A549 (cell line): Measurements from ENCODE around the gene HESX1. TPM values are rescaled to one million over a fixed set of nuclear protein-coding genes. Genes with fewer than 3 reads are reported as not detected.

ENCODE experiments used
- ATAC-seq, 2 experiments: fragments of 200-7000 bp in 1 of 2; fragments of >200 bp in 1 of 2; cut with Nextera tagmentation in 1 of 2; cut with Tn5 transposase in 1 of 2; 3 replicates each; pipeline versions ENCODE4 v1.8.0 to v1.9.1; 2018 to 2020; ENCODE audit warnings: mild to moderate bottlenecking in 1 of 2, moderate library complexity in 1 of 2
- CTCF ChIA-PET: fragments of 300-600 bp; sonication (Branson Sonifier 250); formaldehyde crosslinking; extraction: SDS; loops from one replicate; lab custom pipeline; 2021; ENCODE audit warnings: antibody characterized with exemption, inconsistent platforms; lab: Yijun Ruan, JAX
- POLR2A ChIA-PET: fragments of 350-600 bp; formaldehyde crosslinking; extraction: SDS; loops from one replicate; lab custom pipeline; 2021; ENCODE audit warnings: antibody characterized with exemption, inconsistent platforms; lab: Yijun Ruan, JAX
- DNase-seq, 2 experiments: peaks; one replicate each; pipeline versions ENCODE4 v3.0.0 to v3.0.0-alpha.2; 2011 to 2016; ENCODE audit warnings: low read depth in 1 of 2, low spot score in 1 of 2
- FAIRE-seq: peaks from 2 replicates; lab custom pipeline; 2011; peaks lifted over from hg19 to GRCh38; lab: Jason Lieb, UNC
- H3K27ac ChIP-seq, 2 experiments: fragments of >200 bp; sonication (Bioruptor Twin); formaldehyde crosslinking; 3 replicates each; pipeline ENCODE4 v1.5.1; 2016 to 2017
- H3K4me1 ChIP-seq: fragments of >200 bp; sonication (Bioruptor Twin); formaldehyde crosslinking; 3 replicates; pipeline ENCODE4 v1.6.1; 2016
- H3K4me2 ChIP-seq: fragments of >200 bp; sonication (Bioruptor Twin); formaldehyde crosslinking; 3 replicates; pipeline ENCODE4 v1.6.1; 2016
- H3K4me3 ChIP-seq: fragments of >200 bp; sonication (Bioruptor Twin); formaldehyde crosslinking; 3 replicates; pipeline ENCODE4 v1.5.1; 2016
- H3K9me3 ChIP-seq: fragments of >200 bp; sonication (Bioruptor Twin); formaldehyde crosslinking; 3 replicates; pipeline ENCODE4 v1.6.1; 2016
- BHLHE40 ChIP-seq: IDR thresholded peaks from 2 replicates; pipeline ENCODE4 v1.6.1; 2012; ENCODE audit warnings: low read depth, low read length, inconsistent platforms
- CEBPB ChIP-seq, 2 experiments: fragments of >200 bp in 1 of 2; sonication (Bioruptor Twin) in 1 of 2; formaldehyde crosslinking in 1 of 2; IDR thresholded peaks; 2 replicates each; pipeline ENCODE4 v1.6.1; 2012 to 2016
- CHD4 ChIP-seq: fragments of 200-600 bp; sonication (generic); IDR thresholded peaks from 2 replicates; pipeline ENCODE4 v1.6.1; 2016; ENCODE audit warnings: antibody characterized with exemption, mild to moderate bottlenecking, borderline replicate concordance
- EHF ChIP-seq: fragments of 250-450 bp; sonication (Bioruptor Pico); IDR thresholded peaks from 2 replicates; pipeline ENCODE4 v1.5.0; 2020; ENCODE audit warnings: mild to moderate bottlenecking
- ESRRA ChIP-seq: fragments of 150-350 bp; IDR thresholded peaks from 2 replicates; pipeline ENCODE4 v1.6.1; 2014; ENCODE audit warnings: mild to moderate bottlenecking, low read length, borderline replicate concordance
- FOSL2 ChIP-seq, 2 experiments: fragments of 450-650 bp in 1 of 2; fragments of >200 bp in 1 of 2; sonication (Bioruptor Twin) in 1 of 2; formaldehyde crosslinking; IDR thresholded peaks; 2 replicates each; pipeline versions ENCODE4 v1.5.0 to v1.6.1; 2016 to 2020; ENCODE audit warnings: mild to moderate bottlenecking in 1 of 2, moderate library complexity in 1 of 2
- HES2 ChIP-seq: fragments of >200 bp; sonication (Bioruptor Twin); formaldehyde crosslinking; IDR thresholded peaks from 2 replicates; pipeline ENCODE4 v1.6.1; 2016
- HOXB13 ChIP-seq: fragments of 250-450 bp; sonication (Bioruptor Pico); IDR thresholded peaks from 2 replicates; pipeline ENCODE4 v1.5.0; 2020; ENCODE audit warnings: low read depth, mild to moderate bottlenecking, moderate library complexity
- HOXB5 ChIP-seq: fragments of 250-450 bp; sonication (Bioruptor Pico); IDR thresholded peaks from 2 replicates; pipeline ENCODE4 v1.5.0; 2020; ENCODE audit warnings: mild to moderate bottlenecking, moderate library complexity
- JUN ChIP-seq, 2 experiments: fragments of >200 bp; sonication (Bioruptor Twin); formaldehyde crosslinking; IDR thresholded peaks; 2 replicates in 1 of 2; 3 replicates in 1 of 2; pipeline ENCODE4 v1.6.1; 2016 to 2017
- KDM1A ChIP-seq: fragments of 200-600 bp; sonication (generic); IDR thresholded peaks from 2 replicates; pipeline ENCODE4 v1.6.1; 2016; ENCODE audit warnings: low read depth, mild to moderate bottlenecking
- MAX ChIP-seq: IDR thresholded peaks from 2 replicates; pipeline ENCODE4 v1.6.1; 2012
- NPAS2 ChIP-seq: fragments of 250-450 bp; sonication (Bioruptor Pico); IDR thresholded peaks from 2 replicates; pipeline ENCODE4 v1.8.0; 2022; ENCODE audit warnings: mild to moderate bottlenecking, moderate library complexity, borderline replicate concordance
- PHF8 ChIP-seq: fragments of 200-600 bp; sonication (generic); IDR thresholded peaks from 2 replicates; pipeline ENCODE4 v1.6.1; 2016; ENCODE audit warnings: low read depth, mild to moderate bottlenecking, antibody characterized with exemption, moderate library complexity, borderline replicate concordance
- POLR2AphosphoS2 ChIP-seq: conservative IDR thresholded peaks from 2 replicates; pipeline ENCODE4 v1.6.1; 2012; ENCODE audit warnings: low read length, improper control_type of control experiment, inconsistent platforms
- RARB ChIP-seq: fragments of 250-450 bp; sonication (Bioruptor Pico); IDR thresholded peaks from 2 replicates; pipeline ENCODE4 v1.8.0; 2021; ENCODE audit warnings: mild to moderate bottlenecking, moderate library complexity
- RCOR1 ChIP-seq: fragments of 150-350 bp; IDR thresholded peaks from 2 replicates; pipeline ENCODE4 v1.6.1; 2014; ENCODE audit warnings: antibody characterized with exemption, low read length, low read depth
- RNF2 ChIP-seq: fragments of 200-600 bp; sonication (generic); IDR thresholded peaks from 2 replicates; pipeline ENCODE4 v1.6.1; 2016; ENCODE audit warnings: low read depth, mild to moderate bottlenecking, antibody characterized with exemption, moderate library complexity, borderline replicate concordance
- ZC3H11A ChIP-seq: fragments of 450-650 bp; IDR thresholded peaks from 2 replicates; pipeline ENCODE4 v1.6.1; 2014; ENCODE audit warnings: antibody characterized with exemption, mild to moderate bottlenecking
- WGBS: methylation state at CpG from one replicate; pipeline ENCODE4 v1.1.6; 2017; ENCODE audit errors: missing lambda C conversion rate; 5-methylcytosine and 5-hydroxymethylcytosine counted together
- polyA plus RNA-seq, 4 experiments: library from polyadenylated mRNA; depleted of rRNA in 3 of 4; stranded (reverse); fragments of >200 nt; fragmentation: RNase III in 1 of 4; extraction: RNeasy Plus Mini Kit Qiagen cat#74134 plus additional on column Dnase treatment in 1 of 4; gene quantifications; 2 replicates in 3 of 4; 3 replicates in 1 of 4; pipeline ENCODE4 v1.2.3, GENCODE V29; 2011 to 2017
- TF ChIP-seq, protein P1 (sequence below): fragments of >200 bp; sonication (Bioruptor Twin); formaldehyde crosslinking; IDR thresholded peaks from 3 replicates; pipeline ENCODE4 v1.6.1; 2016
- TF ChIP-seq, protein P2 (sequence below): fragments of 450-650 bp; IDR thresholded peaks from 2 replicates; pipeline ENCODE4 v1.6.1; 2014; ENCODE audit warnings: antibody characterized with exemption

Gene HESX1
- polyA plus RNA-seq, 2 of the 4 experiments (the other 2 are of a cell fraction): 0.35 to 0.87 TPM

GRCh38 chr3:57230006-57230405 lies 30.2 kb upstream of the HESX1 start:
- ATAC-seq: no peak
- no peak overlapping the region; the same call in 2 of the 3 replicates for H3K4me2 ChIP-seq
- 84% methylated on average over 2 of the region's 2 CpGs for WGBS
- peaks cover 18% of the 10 kb centered on the region; the same call in 2 of the 3 replicates for H3K4me1 ChIP-seq
- POLR2A ChIA-PET: no interaction called here
- TF ChIP-seq, protein P1, sequence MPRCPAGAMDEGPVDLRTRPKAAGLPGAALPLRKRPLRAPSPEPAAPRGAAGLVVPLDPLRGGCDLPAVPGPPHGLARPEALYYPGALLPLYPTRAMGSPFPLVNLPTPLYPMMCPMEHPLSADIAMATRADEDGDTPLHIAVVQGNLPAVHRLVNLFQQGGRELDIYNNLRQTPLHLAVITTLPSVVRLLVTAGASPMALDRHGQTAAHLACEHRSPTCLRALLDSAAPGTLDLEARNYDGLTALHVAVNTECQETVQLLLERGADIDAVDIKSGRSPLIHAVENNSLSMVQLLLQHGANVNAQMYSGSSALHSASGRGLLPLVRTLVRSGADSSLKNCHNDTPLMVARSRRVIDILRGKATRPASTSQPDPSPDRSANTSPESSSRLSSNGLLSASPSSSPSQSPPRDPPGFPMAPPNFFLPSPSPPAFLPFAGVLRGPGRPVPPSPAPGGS: no peak
- TF ChIP-seq RNF2 (no peak), ZC3H11A (no peak), MAX (no peak), NPAS2 (CRISPR knock-in tag) (no peak), BHLHE40 (no peak), KDM1A (no peak), POLR2AphosphoS2 (no peak), JUN (IDR thresholded peaks at IDR 0.05) (no peak)
- TF ChIP-seq, protein P2, sequence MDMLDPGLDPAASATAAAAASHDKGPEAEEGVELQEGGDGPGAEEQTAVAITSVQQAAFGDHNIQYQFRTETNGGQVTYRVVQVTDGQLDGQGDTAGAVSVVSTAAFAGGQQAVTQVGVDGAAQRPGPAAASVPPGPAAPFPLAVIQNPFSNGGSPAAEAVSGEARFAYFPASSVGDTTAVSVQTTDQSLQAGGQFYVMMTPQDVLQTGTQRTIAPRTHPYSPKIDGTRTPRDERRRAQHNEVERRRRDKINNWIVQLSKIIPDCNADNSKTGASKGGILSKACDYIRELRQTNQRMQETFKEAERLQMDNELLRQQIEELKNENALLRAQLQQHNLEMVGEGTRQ: no peak
- TF ChIP-seq, all 56 proteins: peak for 0
- H3K9me3 ChIP-seq: no peaks in the 10 kb centered on the region
- H3K4me3 ChIP-seq: no peak overlapping the region
- no peak overlapping the region for H3K27ac ChIP-seq
- DNase-seq: no peak
- FAIRE-seq: no peak
- CTCF ChIA-PET: no interaction called here

DNA sequence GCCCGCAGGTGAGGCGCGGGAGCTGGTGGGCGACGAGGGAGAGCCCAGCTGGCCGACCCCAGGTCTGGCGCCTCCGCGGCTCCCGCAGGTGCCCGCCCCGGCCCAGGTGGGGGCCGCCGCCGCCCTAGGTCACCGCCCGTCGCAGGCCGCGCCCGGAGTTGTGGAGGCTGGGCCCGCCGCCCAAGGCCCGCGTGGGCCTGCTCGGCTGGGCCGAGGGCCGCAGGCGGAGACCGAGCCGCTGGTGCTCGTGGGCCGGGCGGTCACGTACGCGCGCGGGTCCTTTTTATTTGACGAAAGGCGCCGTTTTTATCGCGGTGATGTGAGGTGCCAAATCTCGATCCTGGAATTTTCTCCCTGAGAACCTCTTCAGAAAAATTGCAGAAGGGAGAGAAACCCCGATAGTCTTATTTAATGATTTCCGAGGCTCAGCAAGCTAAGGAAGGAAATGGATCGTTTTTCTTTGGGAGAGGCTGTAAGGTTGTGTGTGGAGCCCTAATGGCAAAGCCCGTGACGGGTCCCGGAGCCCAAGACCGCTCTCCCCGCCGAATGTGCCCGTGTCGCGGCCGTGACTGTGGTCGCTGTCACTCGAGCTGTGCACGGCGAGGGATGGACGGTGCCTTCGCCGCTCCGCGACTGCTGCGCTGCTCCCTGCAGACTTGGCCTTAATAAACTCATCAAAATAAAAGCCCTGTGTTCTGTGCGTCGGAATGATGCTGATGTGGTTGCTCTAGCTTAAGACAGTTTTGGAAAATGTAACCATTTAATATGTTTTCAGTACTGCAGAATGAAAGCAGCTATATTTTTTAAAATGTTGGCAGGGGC lies 28.4 kb upstream of the HESX1 start:
- no peaks in the 10 kb centered on the region for H3K9me3 ChIP-seq
- FAIRE-seq: no peak
- ATAC-seq: peak; percentile 68 to 84
- no peak for TF ChIP-seq RNF2
- TF ChIP-seq ESRRA: no peak
- TF ChIP-seq ZC3H11A: no peak
- TF ChIP-seq JUN (IDR thresholded peaks at IDR 0.05): 0 out of 5 replicates have a peak, but pooled peaks of 1 of the 2 experiments have one; percentile 16
- TF ChIP-seq, protein P1: no peak
- no peak for TF ChIP-seq HOXB13 (CRISPR knock-in tag)
- no peak for TF ChIP-seq CEBPB (IDR thresholded peaks at IDR 0.05)
- TF ChIP-seq, protein P2: no peak
- TF ChIP-seq CHD4: no peak
- TF ChIP-seq HES2: no peak
- 0 out of 2 replicates have a peak, but pooled peaks have one; percentile 40 for TF ChIP-seq HOXB5 (CRISPR knock-in tag)
- no peak for TF ChIP-seq RCOR1
- TF ChIP-seq FOSL2 (IDR thresholded peaks at IDR 0.05): no peak
- no peak for TF ChIP-seq FOSL2 (CRISPR knock-in tag; IDR thresholded peaks at IDR 0.05)
- TF ChIP-seq KDM1A: no peak
- TF ChIP-seq RARB (CRISPR knock-in tag): no peak
- no peak for TF ChIP-seq EHF (CRISPR knock-in tag)
- TF ChIP-seq PHF8: peak; percentile 20; the same call in 1 of the 2 replicates
- TF ChIP-seq, all 56 proteins: peak for 3
- H3K4me2 ChIP-seq: peak overlapping the region; percentile 91
- WGBS: 1% methylated on average over 9 of the region's 70 CpGs
- peak; percentile 14 to 26 for DNase-seq
- CTCF ChIA-PET: interaction anchor here (2.5 kb wide), 1 partner anchor 58 kb away, joined by 12 read pairs; no protein-coding TSS in a partner anchor
- peak overlapping the region; percentile 87 to 98 for H3K27ac ChIP-seq
- H3K4me1 ChIP-seq: peaks cover 18% of the 10 kb centered on the region; the same call in 2 of the 3 replicates
- POLR2A ChIA-PET: interaction anchor here (0.5 to 1.2 kb wide), 2 partner anchors 32 to 328 kb away, joined by 3 to 4 read pairs; partner anchors contain the start of gene PDE12
- H3K4me3 ChIP-seq: peak overlapping the region; percentile 91
